WTC11 (cell line): ENCODE data around the gene CEP85. TPM values are rescaled to one million over a fixed set of nuclear protein-coding genes. Genes with fewer than 3 reads are reported as not detected.

ENCODE experiments used
- ATAC-seq: fragments of 200-7000 bp; cut with Tn5 transposase; 2 replicates; pipeline ENCODE4 v1.10.0; 2021; ENCODE audit warnings: mild to moderate bottlenecking, moderate library complexity
- CTCF ChIA-PET: fragments of 300-600 bp; sonication (Branson Sonifier 250); formaldehyde crosslinking; loops from one replicate; lab custom pipeline; 2021; ENCODE audit warnings: antibody characterized with exemption; lab: Charles Lee
- POLR2A ChIA-PET: fragments of 350-600 bp; sonication (Branson Sonifier 250); formaldehyde crosslinking; loops from one replicate; lab custom pipeline; 2021; ENCODE audit warnings: antibody characterized with exemption; lab: Charles Lee
- DNase-seq: peaks from one replicate; pipeline ENCODE4 v3.0.0; 2021; ENCODE audit warnings: low spot score
- H3K27ac Mint-ChIP-seq: 2 replicates; pipeline ENCODE4 v1.8.0; 2021; ENCODE audit warnings: mixed read lengths
- H3K27me3 Mint-ChIP-seq: 2 replicates; pipeline ENCODE4 v1.8.0; 2021; ENCODE audit warnings: low read depth, mild to moderate bottlenecking, moderate library complexity, mixed read lengths
- H3K36me3 Mint-ChIP-seq: 2 replicates; pipeline ENCODE4 v1.8.0; 2021; ENCODE audit warnings: mixed read lengths
- H3K4me1 Mint-ChIP-seq: 2 replicates; pipeline ENCODE4 v1.8.0; 2022; ENCODE audit warnings: mixed read lengths
- H3K4me3 Mint-ChIP-seq: 2 replicates; pipeline ENCODE4 v1.8.0; 2021; ENCODE audit warnings: mild to moderate bottlenecking, moderate library complexity, mixed read lengths
- H3K9me3 Mint-ChIP-seq: 2 replicates; pipeline ENCODE4 v1.8.0; 2021; ENCODE audit warnings: mixed read lengths
- ARID4B ChIP-seq: sonication (generic); formaldehyde crosslinking; IDR thresholded peaks from 2 replicates; pipeline ENCODE4 v1.8.0; 2023; ENCODE audit warnings: missing genetic modification reagents, mild to moderate bottlenecking, borderline replicate concordance
- CREB1 ChIP-seq: sonication (generic); formaldehyde crosslinking; IDR thresholded peaks from 2 replicates; pipeline ENCODE4 v1.8.0; 2023; ENCODE audit warnings: mild to moderate bottlenecking, missing genetic modification reagents
- ERG ChIP-seq: fragments of 250-450 bp; sonication (Bioruptor Pico); IDR thresholded peaks from 2 replicates; pipeline ENCODE4 v1.8.0; 2021; ENCODE audit warnings: mild to moderate bottlenecking
- ETV6 ChIP-seq: sonication (generic); formaldehyde crosslinking; IDR thresholded peaks from 2 replicates; pipeline ENCODE4 v1.8.1; 2022; ENCODE audit warnings: mild to moderate bottlenecking, missing genetic modification reagents
- IRF2 ChIP-seq: sonication (generic); formaldehyde crosslinking; IDR thresholded peaks from 2 replicates; pipeline ENCODE4 v1.8.0; 2022; ENCODE audit warnings: low read depth, missing genetic modification reagents, borderline replicate concordance
- KAT7 ChIP-seq: sonication (generic); formaldehyde crosslinking; IDR thresholded peaks from 2 replicates; pipeline ENCODE4 v1.8.1; 2023; ENCODE audit warnings: missing genetic modification reagents, mild to moderate bottlenecking, borderline replicate concordance
- NR3C1 ChIP-seq: sonication (generic); formaldehyde crosslinking; conservative IDR thresholded peaks from 2 replicates; pipeline ENCODE4 v1.8.1; 2023; ENCODE audit warnings: low read depth, mild to moderate bottlenecking, missing genetic modification reagents
- PRDM15 ChIP-seq: sonication (generic); formaldehyde crosslinking; IDR thresholded peaks from 2 replicates; pipeline ENCODE4 v1.8.0; 2022; ENCODE audit warnings: missing genetic modification reagents
- PREB ChIP-seq: sonication (generic); formaldehyde crosslinking; IDR thresholded peaks from 2 replicates; pipeline ENCODE4 v1.8.1; 2022; ENCODE audit warnings: mild to moderate bottlenecking, missing genetic modification reagents, moderate library complexity, borderline replicate concordance
- SMAD3 ChIP-seq: sonication (generic); formaldehyde crosslinking; IDR thresholded peaks from 2 replicates; pipeline ENCODE4 v1.8.0; 2022; ENCODE audit warnings: missing genetic modification reagents, mild to moderate bottlenecking, borderline replicate concordance
- SOX15 ChIP-seq: fragments of 250-450 bp; sonication (Bioruptor Pico); IDR thresholded peaks from 2 replicates; pipeline ENCODE4 v1.9.0; 2021; ENCODE audit warnings: mild to moderate bottlenecking
- SP1 ChIP-seq: sonication (generic); formaldehyde crosslinking; conservative IDR thresholded peaks from 2 replicates; pipeline ENCODE4 v1.8.1; 2022; ENCODE audit warnings: missing genetic modification reagents
- STAT6 ChIP-seq: sonication (generic); formaldehyde crosslinking; conservative IDR thresholded peaks from 2 replicates; pipeline ENCODE4 v1.8.1; 2023; ENCODE audit warnings: mild to moderate bottlenecking, low read depth, missing genetic modification reagents, moderate library complexity
- TEAD4 ChIP-seq: sonication (generic); formaldehyde crosslinking; IDR thresholded peaks from 2 replicates; pipeline ENCODE4 v1.8.0; 2022; ENCODE audit warnings: mild to moderate bottlenecking, missing genetic modification reagents
- ZBTB21 ChIP-seq: sonication (generic); formaldehyde crosslinking; IDR thresholded peaks from 2 replicates; pipeline ENCODE4 v1.8.1; 2023; ENCODE audit warnings: mild to moderate bottlenecking, missing genetic modification reagents, borderline replicate concordance
- ZNF281 ChIP-seq: sonication (generic); formaldehyde crosslinking; IDR thresholded peaks from 2 replicates; pipeline ENCODE4 v1.8.0; 2023; ENCODE audit warnings: mild to moderate bottlenecking, missing genetic modification reagents
- ZNF317 ChIP-seq: sonication (generic); formaldehyde crosslinking; IDR thresholded peaks from 2 replicates; pipeline ENCODE4 v1.8.1; 2023; ENCODE audit warnings: low read depth, mild to moderate bottlenecking, moderate library complexity, missing genetic modification reagents, borderline replicate concordance
- ZNF416 ChIP-seq: fragments of 250-450 bp; sonication (Bioruptor Pico); IDR thresholded peaks from 2 replicates; pipeline ENCODE4 v1.9.0; 2021; ENCODE audit warnings: mild to moderate bottlenecking, inconsistent platforms
- total RNA-seq: library from RNA; stranded (reverse); gene quantifications from 3 replicates; pipeline ENCODE4 v1.2.3, GENCODE V29; 2021

Gene CEP85
- total RNA-seq, 1 experiment from 2014 or later: 40.8 TPM

GRCh38 chr1:26276432-26276838, 42.4 kb downstream of the CEP85 start:
- POLR2A ChIA-PET: interaction anchor here (1.1 kb wide), 1 partner anchor 9 kb away, joined by 4 read pairs; no protein-coding TSS in a partner anchor
- H3K27ac Mint-ChIP-seq: no peak overlapping the region
- no peaks in the 10 kb centered on the region for H3K9me3 Mint-ChIP-seq
- DNase-seq: no peak
- no peak for ATAC-seq
- no peaks in the 10 kb centered on the region for H3K27me3 Mint-ChIP-seq
- peaks cover 25% of the 10 kb centered on the region for H3K4me1 Mint-ChIP-seq
- peaks cover 63% of the 10 kb centered on the region for H3K36me3 Mint-ChIP-seq
- no peak for TF ChIP-seq STAT6 (CRISPR knock-in tag)
- no peak for TF ChIP-seq CREB1
- TF ChIP-seq ETV6 (CRISPR knock-in tag): no peak
- TF ChIP-seq ZNF317: no peak
- TF ChIP-seq SMAD3 (CRISPR knock-in tag): no peak
- TF ChIP-seq IRF2 (CRISPR knock-in tag): no peak
- no peak for TF ChIP-seq ERG (CRISPR knock-in tag)
- no peak for TF ChIP-seq ZNF281 (CRISPR knock-in tag)
- TF ChIP-seq PREB (CRISPR knock-in tag): no peak
- TF ChIP-seq PRDM15 (CRISPR knock-in tag): no peak
- no peak for TF ChIP-seq SOX15 (CRISPR knock-in tag)
- no peak for TF ChIP-seq ZBTB21
- no peak for TF ChIP-seq KAT7 (CRISPR knock-in tag)
- TF ChIP-seq, all 79 proteins: peak for 0
- no peak overlapping the region for H3K4me3 Mint-ChIP-seq
- CTCF ChIA-PET: interaction anchor here (0.9 to 2.9 kb wide), 26 partner anchors 9 to 182 kb away, joined by 3 to 35 read pairs (median 6); partner anchors contain the start of genes CATSPER4, CD52, CEP85 and ZNF593

- DNase-seq (no peak), ATAC-seq (no peak)
- H3K27ac Mint-ChIP-seq: no peak overlapping the region
- H3K36me3 Mint-ChIP-seq: peaks cover 56% of the 10 kb centered on the region
- no peaks in the 10 kb centered on the region for H3K9me3 Mint-ChIP-seq
- ChIA-PET POLR2A (no interaction called here), CTCF (interaction anchor here (0.6 to 1.3 kb wide), 2 partner anchors 87 to 140 kb away, joined by 3 to 4 read pairs; no protein-coding TSS in a partner anchor)
- peaks cover 30% of the 10 kb centered on the region for H3K4me1 Mint-ChIP-seq
- H3K27me3 Mint-ChIP-seq: no peaks in the 10 kb centered on the region
- TF ChIP-seq NR3C1 (CRISPR knock-in tag) (no peak), SP1 (CRISPR knock-in tag) (no peak), ARID4B (CRISPR knock-in tag) (no peak), TEAD4 (CRISPR knock-in tag) (no peak), ZNF416 (CRISPR knock-in tag) (no peak)
- no peak overlapping the region for H3K4me3 Mint-ChIP-seq
Observed at GRCh38 chr1:26277261-26277661, 43.3 kb downstream of the CEP85 start.
